HCT116 (cell line): ENCODE data around the gene NFATC2IP. TPM values are rescaled to one million over a fixed set of nuclear protein-coding genes. Genes with fewer than 3 reads are reported as not detected.

Experiments
- ATAC-seq: fragments of 200-7000 bp; cut with Tn5 transposase; 2 replicates; pipeline ENCODE4 v1.9.1; 2020; ENCODE audit warnings: mild to moderate bottlenecking, moderate library complexity
- BruUV-seq: library from RNA; stranded (reverse); fragments of 400-500 nt; replicated peaks from 2 replicates; lab custom pipeline; 2021; lab: Mats Ljungman, UMichigan
- CTCF ChIA-PET: fragments of 300-600 bp; sonication (Branson Sonifier 250); formaldehyde crosslinking; loops from one replicate; lab custom pipeline; 2021; ENCODE audit warnings: antibody characterized with exemption; lab: Charles Lee
- POLR2A ChIA-PET: fragments of 300-600, 350-600 bp; sonication (Branson Sonifier 250); formaldehyde crosslinking; loops from one replicate; lab custom pipeline; 2021; ENCODE audit warnings: antibody characterized with exemption; lab: Charles Lee
- RAD21 ChIA-PET, 2 experiments: fragments of 300-600 bp; sonication (Branson Sonifier 250); formaldehyde crosslinking; loops; one replicate each; lab custom pipeline; 2023; ENCODE audit warnings: low total read pairs in 2 of 2; ENCODE audit not compliant: uncharacterized antibody in 2 of 2, unreplicated experiment in 2 of 2, low non-redundant PET in 1 of 2; lab: Charles Lee
- DNase-seq: peaks from one replicate; pipeline ENCODE4 v3.0.0-alpha.2; 2010; ENCODE audit warnings: low read depth, low spot score
- H2AFZ ChIP-seq: fragments of 200-600 bp; shearing (Covaris generic), sonication (generic); 2 replicates; pipeline ENCODE4 v1.6.1; 2017; ENCODE audit warnings: low read depth, mixed run types, mixed read lengths, antibody characterized with exemption, low read length; ENCODE audit not compliant: poor library complexity, severe bottlenecking
- H3K27ac ChIP-seq: 2 replicates; pipeline ENCODE4 v1.5.1; 2012; ENCODE audit warnings: low read depth, low read length
- H3K27me3 ChIP-seq: fragments of 200-600 bp; sonication (generic); 2 replicates; pipeline ENCODE4 v1.6.1; 2016; ENCODE audit warnings: mixed run types, low read length, mixed read lengths; ENCODE audit not compliant: insufficient read depth
- H3K36me3 ChIP-seq, 2 experiments: fragments of 200-500 bp in 1 of 2; fragments of 200-600 bp in 1 of 2; sonication (Bioruptor generic) in 1 of 2; sonication (generic) in 1 of 2; 2 replicates each; pipeline versions ENCODE4 v1.5.1 to v1.6.1; 2014 to 2016; ENCODE audit warnings: low read length in 2 of 2, inconsistent platforms in 1 of 2, mixed read lengths in 1 of 2, mixed run types in 1 of 2; ENCODE audit not compliant: insufficient read depth in 2 of 2, control insufficient read depth in 1 of 2
- H3K4me1 ChIP-seq, 2 experiments: fragments of 200-600 bp in 1 of 2; sonication (generic) in 1 of 2; 2 replicates each; pipeline versions ENCODE4 v1.5.1 to v1.6.1; 2012 to 2017; ENCODE audit warnings: low read length in 2 of 2, inconsistent platforms in 1 of 2, mild to moderate bottlenecking in 1 of 2, mixed read lengths in 1 of 2, mixed run types in 1 of 2, moderate library complexity in 1 of 2; ENCODE audit not compliant: insufficient read depth in 2 of 2, control insufficient read depth in 1 of 2
- H3K4me2 ChIP-seq: fragments of 200-600 bp; sonication (generic); 2 replicates; pipeline ENCODE4 v1.6.1; 2017; ENCODE audit warnings: mixed run types, low read length, mixed read lengths
- H3K4me3 ChIP-seq, 2 experiments: fragments of 200-600 bp in 1 of 2; sonication (generic) in 1 of 2; replicated peaks in 1 of 2; 2 replicates each; pipeline ENCODE4 v1.5.1; 2011 to 2016; ENCODE audit warnings: low read length in 2 of 2, control low read depth in 1 of 2, low read depth in 1 of 2, mild to moderate bottlenecking in 1 of 2, mixed read lengths in 1 of 2, mixed run types in 1 of 2
- H3K79me2 ChIP-seq: fragments of 200-600 bp; sonication (generic); 2 replicates; pipeline ENCODE4 v1.6.1; 2017; ENCODE audit warnings: mild to moderate bottlenecking, mixed run types, low read length, moderate library complexity, mixed read lengths; ENCODE audit not compliant: insufficient read depth
- H3K9ac ChIP-seq: fragments of 200-600 bp; sonication (generic); 2 replicates; pipeline ENCODE4 v1.6.1; 2016; ENCODE audit warnings: low read length, mixed read lengths
- H3K9me2 ChIP-seq: fragments of 200-600 bp; sonication (generic), shearing (Covaris generic); 2 replicates; pipeline ENCODE4 v1.6.1; 2017; ENCODE audit warnings: mixed run types, mild to moderate bottlenecking, moderate library complexity; ENCODE audit not compliant: insufficient read depth
- H3K9me3 ChIP-seq, 2 experiments: fragments of 200-500 bp in 1 of 2; fragments of 200-600 bp in 1 of 2; sonication (Bioruptor generic) in 1 of 2; sonication (generic) in 1 of 2; 2 replicates each; pipeline ENCODE4 v1.6.1; 2014 to 2017; ENCODE audit warnings: low read length in 2 of 2, mixed read lengths in 2 of 2, inconsistent platforms in 1 of 2, low read depth in 1 of 2, mild to moderate bottlenecking in 1 of 2, mixed run types in 1 of 2, moderate library complexity in 1 of 2; ENCODE audit not compliant: control insufficient read depth in 1 of 2, insufficient read depth in 1 of 2
- H4K20me1 ChIP-seq: fragments of 200-600 bp; sonication (generic), shearing (Covaris generic); 2 replicates; pipeline ENCODE4 v1.6.1; 2017; ENCODE audit warnings: mixed run types, mild to moderate bottlenecking, moderate library complexity; ENCODE audit not compliant: insufficient read depth
- CEBPB ChIP-seq: IDR thresholded peaks from 2 replicates; pipeline ENCODE4 v1.6.1; 2012; ENCODE audit warnings: low read depth
- EGR1 ChIP-seq: IDR thresholded peaks from 2 replicates; pipeline ENCODE4 v1.6.1; 2012; ENCODE audit warnings: low read depth
- EZH2 ChIP-seq: fragments of 200-600 bp; sonication (generic); IDR thresholded peaks from 2 replicates; pipeline ENCODE4 v1.6.1; 2017; ENCODE audit warnings: antibody characterized with exemption, mixed run types
- EZH2phosphoT487 ChIP-seq: fragments of 200-600 bp; IDR thresholded peaks from 2 replicates; pipeline ENCODE4 v1.6.1; 2018; ENCODE audit warnings: antibody characterized with exemption, borderline replicate concordance
- JUND ChIP-seq: IDR thresholded peaks from 2 replicates; pipeline ENCODE4 v1.6.1; 2012
- POLR2A ChIP-seq: IDR thresholded peaks from 2 replicates; pipeline ENCODE4 v1.7.0; 2011; ENCODE audit warnings: borderline replicate concordance; ENCODE audit not compliant: insufficient read depth, insufficient read length; ENCODE audit errors: extremely low read depth
- POLR2AphosphoS5 ChIP-seq: IDR thresholded peaks from 2 replicates; pipeline ENCODE4 v1.6.1; 2011; ENCODE audit warnings: mild to moderate bottlenecking, low read depth, low read length, moderate library complexity
- RAD21 ChIP-seq: IDR thresholded peaks from 2 replicates; pipeline ENCODE4 v1.6.1; 2012; ENCODE audit warnings: low read depth, mild to moderate bottlenecking
- TCF7L2 ChIP-seq: IDR thresholded peaks from 2 replicates; pipeline ENCODE4 v1.7.0; 2011; ENCODE audit warnings: borderline replicate concordance, inconsistent platforms; ENCODE audit not compliant: insufficient read depth, insufficient read length; ENCODE audit errors: extremely low read depth
- ZBTB33 ChIP-seq: IDR thresholded peaks from 2 replicates; pipeline ENCODE4 v1.6.1; 2011; ENCODE audit warnings: mild to moderate bottlenecking, low read length, moderate library complexity; ENCODE audit not compliant: insufficient replicate concordance; ENCODE audit errors: extremely low read depth
- intact Hi-C: fragments of 100-400 bp; cut with micrococcal nuclease; formaldehyde crosslinking; loops from 2 replicates; pipeline ENCODE4 v1.10.0; 2022
- total RNA-seq: library from RNA; stranded (reverse); gene quantifications from one replicate; pipeline ENCODE4 v1.2.1, GENCODE V29; 2021; ENCODE audit not compliant: unreplicated experiment
- TF ChIP-seq, protein P1 (sequence below): IDR thresholded peaks from 2 replicates; pipeline ENCODE4 v1.6.1; 2012; ENCODE audit warnings: low read depth

NFATC2IP gene
- total RNA-seq, 1 experiment from 2014 or later = 41.4 TPM

GRCh38 chr16:28905229-28905754, 45.4 kb upstream of the NFATC2IP start:
- H3K9me3 ChIP-seq = no peaks in the 10 kb centered on the region
- ATAC-seq = no peak
- no peak overlapping the region for H3K9ac ChIP-seq
- no peaks in the 10 kb centered on the region for H4K20me1 ChIP-seq
- RAD21 ChIA-PET = no interaction called here
- H3K36me3 ChIP-seq = no peaks in the 10 kb centered on the region
- CTCF ChIA-PET = no interaction called here
- peaks cover 5% of the 10 kb centered on the region in 2 experiments for H3K4me1 ChIP-seq
- H2AFZ ChIP-seq = no peak overlapping the region
- H3K27me3 ChIP-seq = no peaks in the 10 kb centered on the region
- H3K4me2 ChIP-seq = no peak overlapping the region
- no peaks in the 10 kb centered on the region for H3K9me2 ChIP-seq
- H3K4me3 ChIP-seq = no peak overlapping the region
- intact Hi-C loops = no loop called here
- POLR2A ChIA-PET = no interaction called here
- no peaks in the 10 kb centered on the region for H3K79me2 ChIP-seq
- no peak for DNase-seq
- no TSS peak for BruUV-seq
- H3K27ac ChIP-seq = no peak overlapping the region
- no peak for TF ChIP-seq RAD21
- TF ChIP-seq EZH2 = no peak
- TF ChIP-seq, protein P1, sequence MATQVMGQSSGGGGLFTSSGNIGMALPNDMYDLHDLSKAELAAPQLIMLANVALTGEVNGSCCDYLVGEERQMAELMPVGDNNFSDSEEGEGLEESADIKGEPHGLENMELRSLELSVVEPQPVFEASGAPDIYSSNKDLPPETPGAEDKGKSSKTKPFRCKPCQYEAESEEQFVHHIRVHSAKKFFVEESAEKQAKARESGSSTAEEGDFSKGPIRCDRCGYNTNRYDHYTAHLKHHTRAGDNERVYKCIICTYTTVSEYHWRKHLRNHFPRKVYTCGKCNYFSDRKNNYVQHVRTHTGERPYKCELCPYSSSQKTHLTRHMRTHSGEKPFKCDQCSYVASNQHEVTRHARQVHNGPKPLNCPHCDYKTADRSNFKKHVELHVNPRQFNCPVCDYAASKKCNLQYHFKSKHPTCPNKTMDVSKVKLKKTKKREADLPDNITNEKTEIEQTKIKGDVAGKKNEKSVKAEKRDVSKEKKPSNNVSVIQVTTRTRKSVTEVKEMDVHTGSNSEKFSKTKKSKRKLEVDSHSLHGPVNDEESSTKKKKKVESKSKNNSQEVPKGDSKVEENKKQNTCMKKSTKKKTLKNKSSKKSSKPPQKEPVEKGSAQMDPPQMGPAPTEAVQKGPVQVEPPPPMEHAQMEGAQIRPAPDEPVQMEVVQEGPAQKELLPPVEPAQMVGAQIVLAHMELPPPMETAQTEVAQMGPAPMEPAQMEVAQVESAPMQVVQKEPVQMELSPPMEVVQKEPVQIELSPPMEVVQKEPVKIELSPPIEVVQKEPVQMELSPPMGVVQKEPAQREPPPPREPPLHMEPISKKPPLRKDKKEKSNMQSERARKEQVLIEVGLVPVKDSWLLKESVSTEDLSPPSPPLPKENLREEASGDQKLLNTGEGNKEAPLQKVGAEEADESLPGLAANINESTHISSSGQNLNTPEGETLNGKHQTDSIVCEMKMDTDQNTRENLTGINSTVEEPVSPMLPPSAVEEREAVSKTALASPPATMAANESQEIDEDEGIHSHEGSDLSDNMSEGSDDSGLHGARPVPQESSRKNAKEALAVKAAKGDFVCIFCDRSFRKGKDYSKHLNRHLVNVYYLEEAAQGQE = no peak
- TF ChIP-seq EGR1 = no peak
- TF ChIP-seq EZH2phosphoT487 = no peak
- no peak for TF ChIP-seq POLR2A
- TF ChIP-seq POLR2AphosphoS5 = no peak
- TF ChIP-seq JUND = no peak
- no peak for TF ChIP-seq CEBPB
- no peak for TF ChIP-seq TCF7L2
- TF ChIP-seq ZBTB33 = no peak
